OCI-LY1 (cell line): Measurements from ENCODE around the gene SLC28A1.

Experiments used
- CTCF ChIP-seq: fragments of 200-600 bp; sonication (generic), shearing (Covaris generic); IDR thresholded peaks from 2 replicates; pipeline ENCODE4 v1.5.1; 2017; ENCODE audit warnings: mild to moderate bottlenecking, antibody characterized with exemption, low read length, moderate library complexity, mixed read lengths
- EZH2 ChIP-seq: fragments of 200-600 bp; sonication (generic), shearing (Covaris generic); IDR thresholded peaks from 2 replicates; pipeline ENCODE4 v1.8.0; 2017; ENCODE audit warnings: borderline replicate concordance, mixed run types, mild to moderate bottlenecking, antibody characterized with exemption, low read length, moderate library complexity, mixed read lengths

GRCh38 chr15:84880007-84880406 lies 4.5 kb upstream of the SLC28A1 start:
- TF ChIP-seq CTCF (no peak), EZH2 (no peak)
